Heart left ventricle (tissue), 13 donors: ENCODE measurements around the gene RUNX2.

Experiments
- POLR2A ChIP-seq, 2 donors: fragments of 450-650 bp; IDR thresholded peaks; one replicate each; pipeline ENCODE4 v1.6.1; 2017; ENCODE audit warnings: antibody characterized with exemption in 2 of 2, mild to moderate bottlenecking in 2 of 2, moderate library complexity in 2 of 2
- TF ChIP-seq, protein P1 (sequence below), 12 donors: fragments of 200-600 bp; sonication (generic) in 4 of 12; IDR thresholded peaks; one replicate each; pipeline versions ENCODE4 v1.5.0 to v1.8.0; 2018 to 2022; ENCODE audit warnings: antibody characterized with exemption in 12 of 12, mild to moderate bottlenecking in 5 of 12
- donor health status: ischemic (EF 13 %, LVEDD 7.1; RV severe dilation, severe dysfunction).
- donor health status: DM: no; HTN: yes; CAD: no.
- donor health status: DM: no; HTN: no; CAD: no.
- donor health status: ischemic (EF 25% LVEDD 6.9; RV normal size, moderate dysfunction).
- donor health status: ischemic (EF 25% LVEDD 5.7; RV mildly dilated, moderate dysfunction).
- donor health status: ischemic (EF 35%, LVEDD 5.7; RV mildly dilated, moderate dysfunction).
- donor health status: nonischemic (EF 11% LVEDD 7.7; RV severe dilation, severe dysfunction).
- donor health status: DM: yes; HTN: yes; CAD: no.
- donor health status: PGD.
- donor health status: ischemic (EF 29% LVEDD 5.4; RV normal size, mild dysfunction).
- donor health status: nonischemic (EF 23%, LVEDD 6.1; RV moderate dilation, normal function).

DNA sequence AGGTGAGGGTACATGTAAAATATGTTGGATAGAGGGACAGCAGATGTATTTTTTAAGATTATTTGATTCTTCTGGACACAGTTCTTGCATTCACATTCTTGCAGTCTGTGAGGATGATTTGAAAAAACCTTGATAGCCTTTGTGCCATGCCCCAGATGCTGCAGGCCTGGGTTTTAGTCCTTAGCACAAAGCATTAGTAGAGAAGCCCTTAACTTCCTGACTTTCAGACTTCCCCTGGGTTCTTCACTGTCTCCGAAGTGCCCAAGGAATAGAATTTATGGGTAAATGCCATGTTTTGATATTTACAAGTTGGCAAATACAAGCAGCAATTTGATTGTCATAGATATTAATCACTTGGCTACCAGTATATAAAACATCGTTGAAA is 117.2 kb downstream of the RUNX2 start:
- no peak for TF ChIP-seq POLR2A (IDR thresholded peaks at IDR 0.05)
- TF ChIP-seq, protein P1, sequence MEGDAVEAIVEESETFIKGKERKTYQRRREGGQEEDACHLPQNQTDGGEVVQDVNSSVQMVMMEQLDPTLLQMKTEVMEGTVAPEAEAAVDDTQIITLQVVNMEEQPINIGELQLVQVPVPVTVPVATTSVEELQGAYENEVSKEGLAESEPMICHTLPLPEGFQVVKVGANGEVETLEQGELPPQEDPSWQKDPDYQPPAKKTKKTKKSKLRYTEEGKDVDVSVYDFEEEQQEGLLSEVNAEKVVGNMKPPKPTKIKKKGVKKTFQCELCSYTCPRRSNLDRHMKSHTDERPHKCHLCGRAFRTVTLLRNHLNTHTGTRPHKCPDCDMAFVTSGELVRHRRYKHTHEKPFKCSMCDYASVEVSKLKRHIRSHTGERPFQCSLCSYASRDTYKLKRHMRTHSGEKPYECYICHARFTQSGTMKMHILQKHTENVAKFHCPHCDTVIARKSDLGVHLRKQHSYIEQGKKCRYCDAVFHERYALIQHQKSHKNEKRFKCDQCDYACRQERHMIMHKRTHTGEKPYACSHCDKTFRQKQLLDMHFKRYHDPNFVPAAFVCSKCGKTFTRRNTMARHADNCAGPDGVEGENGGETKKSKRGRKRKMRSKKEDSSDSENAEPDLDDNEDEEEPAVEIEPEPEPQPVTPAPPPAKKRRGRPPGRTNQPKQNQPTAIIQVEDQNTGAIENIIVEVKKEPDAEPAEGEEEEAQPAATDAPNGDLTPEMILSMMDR (IDR thresholded peaks at IDR 0.05): no peak
